Stimulated activated CD8-positive, alpha-beta memory T cell treated with anti-CD3 and anti-CD28 coated beads, Interleukin-4, amount 100 ng/mL, for 1 hour (primary cell): ENCODE measurements around the gene PF4V1.

Experiments used
- DNase-seq, 2 donors: peaks; one replicate each; pipeline ENCODE4 v3.0.0-alpha.2; 2020; ENCODE audit warnings: low read depth in 2 of 2, low spot score in 1 of 2

The PF4V1 gene

DNA sequence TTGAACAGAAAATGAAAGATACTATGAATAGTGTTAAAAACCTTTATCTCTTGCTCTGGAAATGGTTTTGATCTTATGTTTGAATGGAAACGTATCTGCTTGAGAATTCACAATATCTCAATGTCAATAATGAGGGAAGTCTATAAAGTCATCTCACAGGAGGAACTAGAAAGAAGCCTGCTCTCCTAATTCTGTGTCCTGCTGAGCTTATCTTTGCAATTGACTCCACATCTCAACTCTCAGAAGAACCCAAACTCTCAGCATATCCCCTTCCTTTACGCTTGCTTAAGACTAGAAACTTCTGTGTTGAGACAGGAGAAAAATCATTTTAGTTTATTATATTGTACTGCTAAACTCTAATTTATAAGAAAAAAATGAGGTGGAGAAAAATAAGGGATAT is 8.3 kb upstream of the PF4V1 start:
- no peak for DNase-seq

GRCh38 chr4:73847526-73848182 is 5.4 kb upstream of the PF4V1 start:
- DNase-seq, result no peak

DNA sequence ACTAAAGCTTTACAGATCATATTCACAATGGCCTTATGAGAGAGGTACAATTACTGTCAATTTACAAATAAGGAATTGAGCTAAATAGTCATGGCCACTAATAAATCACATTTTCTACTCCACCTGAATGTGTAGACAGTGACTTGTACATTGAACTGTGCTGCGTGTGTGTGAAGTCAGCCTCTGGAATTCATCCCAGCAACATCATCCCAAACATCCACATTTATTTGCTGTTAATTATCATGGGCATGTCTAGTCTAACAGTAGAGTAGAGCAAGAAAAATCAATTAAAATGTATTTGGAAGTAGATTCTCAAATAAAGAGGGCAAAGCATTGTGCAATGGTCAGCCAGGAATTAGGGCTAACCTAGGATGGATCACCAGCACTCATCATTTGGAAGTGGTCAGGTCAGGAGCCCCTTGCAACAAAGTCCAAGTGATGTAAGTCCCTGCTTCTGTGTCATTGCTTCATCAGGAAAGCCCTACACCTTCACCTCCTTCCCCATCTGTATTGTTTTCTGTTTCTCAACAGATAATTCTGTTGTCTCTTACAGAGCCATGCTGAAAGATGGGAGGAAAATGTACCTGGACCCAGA is 4.8 kb upstream of the PF4V1 start:
- DNase-seq, result no peak

DNA sequence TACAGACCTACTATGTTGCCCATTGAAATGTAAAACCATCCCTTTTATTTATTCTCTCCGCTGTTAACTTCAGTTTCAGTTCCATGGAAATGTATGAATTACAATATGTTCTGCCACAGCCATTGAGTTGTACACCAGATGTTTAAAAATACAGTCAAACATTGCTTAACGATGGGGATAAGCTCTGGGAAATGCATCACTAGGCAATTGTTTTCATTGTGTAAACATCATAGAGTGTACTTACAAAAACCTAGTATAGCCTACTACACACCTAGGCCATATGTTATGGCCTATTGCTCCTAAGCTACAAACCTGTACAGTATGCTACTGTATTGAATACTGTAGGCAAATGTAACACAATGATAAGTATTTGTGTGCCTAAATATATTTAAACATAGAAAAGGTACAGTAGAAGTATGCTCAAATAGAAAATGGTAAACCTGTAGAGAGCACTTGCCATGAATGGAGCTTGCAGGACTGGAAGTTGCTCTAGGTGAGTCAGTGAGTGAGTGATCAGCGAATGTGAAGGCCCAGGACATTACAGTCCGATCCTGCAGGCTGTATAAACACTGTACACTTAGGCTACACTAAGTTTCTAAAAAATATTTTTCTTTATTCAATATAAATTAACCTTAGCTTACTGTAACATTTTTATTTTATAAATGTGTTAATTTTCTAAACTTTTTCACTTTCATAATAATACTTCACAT is 2.7 kb upstream of the PF4V1 start:
- DNase-seq, result no peak

DNA sequence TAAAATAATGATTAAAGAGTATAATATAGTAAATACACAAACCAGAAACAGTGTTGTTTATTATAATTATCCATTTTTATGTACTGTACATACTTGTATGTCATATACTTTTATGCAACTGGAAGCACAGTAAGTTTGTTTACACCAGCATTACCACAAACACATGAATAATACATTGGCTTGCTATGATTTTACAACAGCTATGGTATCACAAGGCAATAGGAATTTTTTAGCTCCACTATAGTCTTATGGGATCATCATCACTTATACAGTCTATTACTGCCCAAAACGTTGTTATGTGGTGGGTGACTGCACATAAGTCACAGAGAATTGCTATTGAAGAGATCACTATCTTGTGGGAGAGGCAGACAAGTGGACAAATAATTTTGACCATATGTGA is 1.8 kb upstream of the PF4V1 start:
- DNase-seq, result no peak

- no peak for DNase-seq
These were observed 325 bp upstream of the PF4V1 start for GRCh38 chr4:73852771-73853170.

GRCh38 chr4:73853718-73854473 is 800 bp downstream of the PF4V1 start:
- DNase-seq, result no peak

DNA sequence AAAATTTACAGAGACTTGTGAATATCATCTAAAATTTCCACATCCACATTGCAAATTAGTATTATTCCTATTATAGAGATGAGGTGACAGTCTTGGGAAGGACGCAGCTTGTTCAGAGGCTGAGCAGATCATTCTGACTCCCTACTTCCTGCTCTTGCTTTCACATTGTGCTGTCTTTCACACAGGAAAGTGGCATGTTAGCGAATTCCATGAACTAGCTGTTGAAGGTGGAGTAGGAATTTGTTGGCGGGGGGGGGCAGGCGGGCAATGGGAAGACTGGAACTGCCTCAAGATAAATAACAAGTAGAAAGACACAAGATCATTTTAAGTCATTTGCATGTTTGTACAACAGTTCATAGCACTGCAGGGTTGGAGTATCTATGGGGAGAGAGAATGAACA is 2.3 kb downstream of the PF4V1 start:
- no peak for DNase-seq

GRCh38 chr4:73856518-73856917 is 3.4 kb downstream of the PF4V1 start:
- no peak for DNase-seq

DNA sequence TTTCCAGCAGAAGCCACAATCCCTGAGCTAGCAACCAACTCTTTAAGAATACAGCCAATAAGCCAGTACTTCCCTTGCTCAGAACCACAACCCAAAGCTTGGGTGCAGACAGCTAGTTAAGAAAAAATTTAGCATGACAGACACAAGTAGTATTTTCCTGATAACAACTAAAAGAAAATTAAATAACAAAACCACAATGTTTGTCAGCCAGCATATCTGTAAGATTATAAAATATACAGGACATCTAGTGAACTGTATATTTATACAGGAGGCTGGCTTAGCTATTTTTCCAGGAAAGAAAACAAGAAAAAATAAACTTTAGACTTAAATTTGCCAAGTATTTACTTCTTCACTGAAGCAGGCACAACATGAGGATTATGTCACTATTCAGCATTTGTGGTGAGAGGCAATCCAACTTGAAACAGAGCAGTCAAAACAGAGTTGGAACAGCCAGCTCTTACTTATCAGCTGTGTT is 6.6 kb downstream of the PF4V1 start:
- no peak for DNase-seq

GRCh38 chr4:73860181-73860580 is 7.1 kb downstream of the PF4V1 start:
- DNase-seq, result no peak

DNA sequence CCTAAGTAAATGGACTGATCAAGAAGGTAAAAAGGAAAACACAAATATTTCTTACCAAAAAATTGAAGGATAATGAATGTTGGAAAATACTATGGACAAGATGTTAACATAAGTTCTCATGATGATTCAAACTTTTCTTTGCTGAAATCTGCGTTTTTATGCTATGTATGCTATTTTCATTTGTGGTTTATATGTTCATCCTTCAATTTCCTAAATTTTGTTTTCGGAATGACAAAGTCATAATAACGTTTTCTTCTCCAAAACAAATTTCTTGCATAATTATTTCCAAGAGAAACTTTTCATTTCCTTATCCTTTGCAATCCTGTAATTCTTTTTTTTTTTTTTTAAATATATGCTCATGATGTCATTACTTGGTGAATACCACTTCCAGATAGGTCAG is 7.8 kb downstream of the PF4V1 start:
- no peak for DNase-seq

GRCh38 chr4:73862322-73862721 is 9.2 kb downstream of the PF4V1 start:
- DNase-seq, result no peak

- DNase-seq, result no peak
These were observed 11.3 kb downstream of the PF4V1 start for GRCh38 chr4:73864365-73864764.

DNA sequence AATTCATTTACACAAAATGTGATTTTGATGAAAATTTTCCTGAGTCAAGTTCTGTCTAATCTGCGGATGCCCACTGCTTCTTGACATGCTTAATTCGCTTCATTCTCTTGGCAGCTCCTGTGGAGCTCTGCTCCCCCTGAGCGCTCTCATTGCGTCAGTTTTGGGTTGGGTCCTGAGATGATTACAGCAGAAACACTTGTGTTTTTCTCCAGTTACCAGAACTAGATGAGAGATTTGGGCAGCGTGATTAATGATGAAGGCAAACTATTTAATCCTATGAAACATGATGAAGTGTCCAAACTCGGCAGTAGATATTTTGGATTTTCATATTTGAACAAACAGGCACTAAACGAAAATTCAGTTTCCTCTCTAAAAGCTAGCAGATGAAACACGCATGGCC is 11.9 kb downstream of the PF4V1 start:
- no peak for DNase-seq

- DNase-seq, result no peak
These were observed 12.5 kb downstream of the PF4V1 start for GRCh38 chr4:73865431-73866096.

DNA sequence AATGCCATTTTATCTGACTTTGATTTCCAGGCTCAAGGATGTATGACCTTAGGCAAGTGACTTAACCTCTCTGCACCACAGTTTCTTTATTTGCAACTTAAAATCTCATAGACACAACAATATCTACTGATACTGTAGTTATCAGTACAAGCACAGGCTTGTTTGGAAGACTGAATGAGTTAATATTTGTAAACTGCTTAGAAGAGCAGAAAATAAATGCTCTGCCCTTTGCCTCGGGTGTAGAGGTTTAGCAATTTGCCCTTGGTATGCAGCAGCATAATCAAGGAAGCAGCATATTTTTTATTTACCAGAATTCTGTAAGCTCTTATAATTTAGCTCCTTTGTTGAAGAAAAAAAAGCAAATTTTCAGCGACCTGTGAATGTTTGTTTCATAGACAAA is 13.2 kb downstream of the PF4V1 start:
- DNase-seq, result no peak

GRCh38 chr4:73867783-73868182 is 14.7 kb downstream of the PF4V1 start:
- DNase-seq, result no peak

DNA sequence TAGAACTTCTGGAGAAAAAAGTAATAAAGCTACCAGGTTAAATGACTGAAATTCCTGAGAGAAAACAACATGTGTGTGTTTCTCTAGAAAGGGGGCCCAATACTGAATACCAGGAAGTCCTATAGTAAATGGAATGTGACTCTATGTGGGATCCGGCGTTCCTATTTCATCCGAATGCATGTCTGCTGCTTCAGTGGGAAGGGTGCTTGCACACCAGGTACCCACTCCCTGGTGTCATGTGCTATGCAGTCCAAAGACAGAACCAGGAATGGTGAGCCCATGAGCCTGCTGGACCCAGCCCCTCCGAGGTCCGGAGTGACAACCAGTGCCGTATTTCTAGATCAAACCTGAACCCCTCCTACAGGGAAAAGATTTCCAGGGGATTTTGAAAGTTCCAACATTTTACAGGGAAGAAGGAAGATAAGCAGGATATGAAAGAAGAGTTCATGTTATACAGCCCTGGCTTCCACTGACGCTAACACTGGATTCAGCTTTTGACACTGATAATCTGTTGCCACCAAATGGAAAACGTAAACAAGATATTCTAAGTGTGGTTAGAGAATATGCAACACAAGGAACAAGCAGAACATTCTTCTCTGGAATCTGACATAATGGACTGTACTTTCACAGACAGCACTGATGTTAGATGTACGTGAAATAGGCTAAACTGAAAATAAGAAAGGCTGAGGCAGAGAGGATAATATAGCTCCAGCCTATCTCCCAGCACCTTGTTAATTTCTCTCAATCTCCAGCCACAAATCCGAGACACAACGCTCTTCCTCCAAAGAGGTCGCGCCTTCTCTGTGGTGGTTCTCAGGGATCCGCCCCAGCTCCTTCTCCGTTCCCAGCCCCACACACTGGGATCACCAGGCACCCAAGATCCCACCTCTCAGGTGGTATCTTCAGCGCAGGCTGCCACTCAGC is 15.4 kb downstream of the PF4V1 start:
- no peak for DNase-seq
